HCT116 (cell line): Measurements from ENCODE around the gene ZIC5. TPM values are rescaled to one million over a fixed set of nuclear protein-coding genes. Genes with fewer than 3 reads are reported as not detected.
"Not testable (repeated sequence)": the region's sequence is repeated elsewhere in the genome, so short reads cannot be mapped to it uniquely, and the experiment has no call there.

Experiments used
- ATAC-seq: fragments of 200-7000 bp; cut with Tn5 transposase; 2 replicates; pipeline ENCODE4 v1.9.1; 2020; ENCODE audit warnings: mild to moderate bottlenecking, moderate library complexity
- BruUV-seq: library from RNA; stranded (reverse); fragments of 400-500 nt; replicated peaks from 2 replicates; lab custom pipeline; 2021; lab: Mats Ljungman, UMichigan
- CTCF ChIA-PET: fragments of 300-600 bp; sonication (Branson Sonifier 250); formaldehyde crosslinking; loops from one replicate; lab custom pipeline; 2021; ENCODE audit warnings: antibody characterized with exemption; lab: Charles Lee
- POLR2A ChIA-PET: fragments of 300-600, 350-600 bp; sonication (Branson Sonifier 250); formaldehyde crosslinking; loops from one replicate; lab custom pipeline; 2021; ENCODE audit warnings: antibody characterized with exemption; lab: Charles Lee
- RAD21 ChIA-PET, 2 experiments: fragments of 300-600 bp; sonication (Branson Sonifier 250); formaldehyde crosslinking; loops; one replicate each; lab custom pipeline; 2023; ENCODE audit warnings: low total read pairs in 2 of 2; ENCODE audit not compliant: uncharacterized antibody in 2 of 2, unreplicated experiment in 2 of 2, low non-redundant PET in 1 of 2; lab: Charles Lee
- DNase-seq: peaks from one replicate; pipeline ENCODE4 v3.0.0-alpha.2; 2010; ENCODE audit warnings: low read depth, low spot score
- H2AFZ ChIP-seq: fragments of 200-600 bp; shearing (Covaris generic), sonication (generic); 2 replicates; pipeline ENCODE4 v1.6.1; 2017; ENCODE audit warnings: low read depth, mixed run types, mixed read lengths, antibody characterized with exemption, low read length; ENCODE audit not compliant: poor library complexity, severe bottlenecking
- H3K27ac ChIP-seq: 2 replicates; pipeline ENCODE4 v1.5.1; 2012; ENCODE audit warnings: low read depth, low read length
- H3K27me3 ChIP-seq: fragments of 200-600 bp; sonication (generic); 2 replicates; pipeline ENCODE4 v1.6.1; 2016; ENCODE audit warnings: mixed run types, low read length, mixed read lengths; ENCODE audit not compliant: insufficient read depth
- H3K36me3 ChIP-seq, 2 experiments: fragments of 200-500 bp in 1 of 2; fragments of 200-600 bp in 1 of 2; sonication (Bioruptor generic) in 1 of 2; sonication (generic) in 1 of 2; 2 replicates each; pipeline versions ENCODE4 v1.5.1 to v1.6.1; 2014 to 2016; ENCODE audit warnings: low read length in 2 of 2, inconsistent platforms in 1 of 2, mixed read lengths in 1 of 2, mixed run types in 1 of 2; ENCODE audit not compliant: insufficient read depth in 2 of 2, control insufficient read depth in 1 of 2
- H3K4me1 ChIP-seq, 2 experiments: fragments of 200-600 bp in 1 of 2; sonication (generic) in 1 of 2; 2 replicates each; pipeline versions ENCODE4 v1.5.1 to v1.6.1; 2012 to 2017; ENCODE audit warnings: low read length in 2 of 2, inconsistent platforms in 1 of 2, mild to moderate bottlenecking in 1 of 2, mixed read lengths in 1 of 2, mixed run types in 1 of 2, moderate library complexity in 1 of 2; ENCODE audit not compliant: insufficient read depth in 2 of 2, control insufficient read depth in 1 of 2
- H3K4me2 ChIP-seq: fragments of 200-600 bp; sonication (generic); 2 replicates; pipeline ENCODE4 v1.6.1; 2017; ENCODE audit warnings: mixed run types, low read length, mixed read lengths
- H3K4me3 ChIP-seq, 2 experiments: fragments of 200-600 bp in 1 of 2; sonication (generic) in 1 of 2; replicated peaks in 1 of 2; 2 replicates each; pipeline ENCODE4 v1.5.1; 2011 to 2016; ENCODE audit warnings: low read length in 2 of 2, control low read depth in 1 of 2, low read depth in 1 of 2, mild to moderate bottlenecking in 1 of 2, mixed read lengths in 1 of 2, mixed run types in 1 of 2
- H3K79me2 ChIP-seq: fragments of 200-600 bp; sonication (generic); 2 replicates; pipeline ENCODE4 v1.6.1; 2017; ENCODE audit warnings: mild to moderate bottlenecking, mixed run types, low read length, moderate library complexity, mixed read lengths; ENCODE audit not compliant: insufficient read depth
- H3K9ac ChIP-seq: fragments of 200-600 bp; sonication (generic); 2 replicates; pipeline ENCODE4 v1.6.1; 2016; ENCODE audit warnings: low read length, mixed read lengths
- H3K9me2 ChIP-seq: fragments of 200-600 bp; sonication (generic), shearing (Covaris generic); 2 replicates; pipeline ENCODE4 v1.6.1; 2017; ENCODE audit warnings: mixed run types, mild to moderate bottlenecking, moderate library complexity; ENCODE audit not compliant: insufficient read depth
- H3K9me3 ChIP-seq, 2 experiments: fragments of 200-500 bp in 1 of 2; fragments of 200-600 bp in 1 of 2; sonication (Bioruptor generic) in 1 of 2; sonication (generic) in 1 of 2; 2 replicates each; pipeline ENCODE4 v1.6.1; 2014 to 2017; ENCODE audit warnings: low read length in 2 of 2, mixed read lengths in 2 of 2, inconsistent platforms in 1 of 2, low read depth in 1 of 2, mild to moderate bottlenecking in 1 of 2, mixed run types in 1 of 2, moderate library complexity in 1 of 2; ENCODE audit not compliant: control insufficient read depth in 1 of 2, insufficient read depth in 1 of 2
- H4K20me1 ChIP-seq: fragments of 200-600 bp; sonication (generic), shearing (Covaris generic); 2 replicates; pipeline ENCODE4 v1.6.1; 2017; ENCODE audit warnings: mixed run types, mild to moderate bottlenecking, moderate library complexity; ENCODE audit not compliant: insufficient read depth
- EGR1 ChIP-seq: IDR thresholded peaks from 2 replicates; pipeline ENCODE4 v1.6.1; 2012; ENCODE audit warnings: low read depth
- ELF1 ChIP-seq: IDR thresholded peaks from 2 replicates; pipeline ENCODE4 v1.6.1; 2012; ENCODE audit warnings: low read depth, borderline replicate concordance
- intact Hi-C: fragments of 100-400 bp; cut with micrococcal nuclease; formaldehyde crosslinking; loops from 2 replicates; pipeline ENCODE4 v1.10.0; 2022
- total RNA-seq: library from RNA; stranded (reverse); gene quantifications from one replicate; pipeline ENCODE4 v1.2.1, GENCODE V29; 2021; ENCODE audit not compliant: unreplicated experiment

Gene ZIC5
- total RNA-seq, 1 experiment from 2014 or later: 10.3 TPM

GRCh38 chr13:99953138-99953755, 18.3 kb downstream of the ZIC5 start:
- POLR2A ChIA-PET: no interaction called here
- H3K27ac ChIP-seq: no peak overlapping the region
- peaks cover 4 to 6% of the 10 kb centered on the region in 2 experiments; a peak in 2 of 4 replicates for H3K4me1 ChIP-seq
- no peak for ATAC-seq
- no peak overlapping the region for H3K9ac ChIP-seq
- no peaks in the 10 kb centered on the region for H3K9me2 ChIP-seq
- TF ChIP-seq EGR1 (no peak), ELF1 (no peak)
- H3K36me3 ChIP-seq: no peaks in the 10 kb centered on the region
- H2AFZ ChIP-seq: no peak overlapping the region
- no peak overlapping the region for H3K4me3 ChIP-seq
- H3K4me2 ChIP-seq: no peak overlapping the region
- no peaks in the 10 kb centered on the region for H4K20me1 ChIP-seq
- CTCF ChIA-PET: no interaction called here
- H3K9me3 ChIP-seq: no peaks in the 10 kb centered on the region
- intact Hi-C loops: no loop called here
- H3K27me3 ChIP-seq: no peaks in the 10 kb centered on the region
- DNase-seq: no peak
- RAD21 ChIA-PET: no interaction called here
- H3K79me2 ChIP-seq: no peaks in the 10 kb centered on the region
- no TSS peak for BruUV-seq

GRCh38 chr13:99951666-99952065, 19.9 kb downstream of the ZIC5 start:
- RAD21 ChIA-PET, H2AFZ ChIP-seq, H3K9ac ChIP-seq, H3K4me2 ChIP-seq, H3K9me2 ChIP-seq, intact Hi-C loops, BruUV-seq, H3K9me3 ChIP-seq, CTCF ChIA-PET, H3K27ac ChIP-seq, H3K4me1 ChIP-seq, H3K79me2 ChIP-seq, DNase-seq, H4K20me1 ChIP-seq, H3K27me3 ChIP-seq, ATAC-seq, H3K4me3 ChIP-seq, H3K36me3 ChIP-seq, POLR2A ChIA-PET: not testable (repeated sequence)
